Measurements from ENCODE around the gene RXFP2.
A peak's percentile ranks its signal among the peaks of the same experiment; 100 is the strongest.

Gene RXFP2

GRCh38 chr13:31768351-31768750 lies 29.0 kb downstream of the RXFP2 start:
- no peak for DNase-seq

- DNase-seq = no peak
These were observed 30.2 kb downstream of the RXFP2 start for GRCh38 chr13:31769575-31769974.

- no peak for DNase-seq
These were observed 32.9 kb downstream of the RXFP2 start for GRCh38 chr13:31772231-31772630.

- DNase-seq = no peak
These were observed 34.2 kb downstream of the RXFP2 start for GRCh38 chr13:31773538-31773937.

GRCh38 chr13:31774186-31774750 lies 34.9 kb downstream of the RXFP2 start:
- DNase-seq = no peak

GRCh38 chr13:31775148-31775547 lies 35.8 kb downstream of the RXFP2 start:
- DNase-seq = no peak

- no peak for DNase-seq
These were observed 36.4 kb downstream of the RXFP2 start for GRCh38 chr13:31775686-31776085.

GRCh38 chr13:31781064-31781463 lies 41.7 kb downstream of the RXFP2 start:
- no peak for DNase-seq

GRCh38 chr13:31786011-31786410 lies 46.7 kb downstream of the RXFP2 start:
- DNase-seq = no peak

- DNase-seq = no peak
These were observed 51.7 kb downstream of the RXFP2 start for GRCh38 chr13:31790992-31791391.

GRCh38 chr13:31793246-31793645 lies 53.9 kb downstream of the RXFP2 start:
- DNase-seq = no peak

- no peak for DNase-seq
These were observed 55.1 kb downstream of the RXFP2 start for GRCh38 chr13:31794452-31794851.

- DNase-seq = no peak
These were observed 57.9 kb downstream of the RXFP2 start for GRCh38 chr13:31797154-31797775.

- DNase-seq = no peak
These were observed 58.9 kb downstream of the RXFP2 start for GRCh38 chr13:31798189-31798588.

- no peak for DNase-seq
These were observed 61.8 kb downstream of the RXFP2 start for GRCh38 chr13:31801088-31801487.

- DNase-seq = no peak
These were observed 64.0 kb downstream of the RXFP2 start for GRCh38 chr13:31803311-31803710.

GRCh38 chr13:31805841-31806240 lies 66.5 kb downstream of the RXFP2 start:
- DNase-seq = no peak

- peak; percentile 53 for DNase-seq
These were observed 67.8 kb downstream of the RXFP2 start for GRCh38 chr13:31807090-31807541.

- DNase-seq = no peak
These were observed 75.2 kb downstream of the RXFP2 start for GRCh38 chr13:31814536-31814935.

- DNase-seq = no peak
These were observed 76.2 kb downstream of the RXFP2 start for GRCh38 chr13:31815361-31816144.

- no peak for DNase-seq
These were observed 78.9 kb downstream of the RXFP2 start for GRCh38 chr13:31818236-31818635.

- DNase-seq = no peak
These were observed 85.6 kb downstream of the RXFP2 start for GRCh38 chr13:31824705-31825517.

GRCh38 chr13:31826521-31826920 lies 87.2 kb downstream of the RXFP2 start:
- DNase-seq = no peak

All from CD4-positive, alpha-beta T cell treated with Interleukin-15 for 1 hour (primary cell).